Uterus (tissue), 2 donors: Measurements from ENCODE around the gene ARHGAP8.

ENCODE experiments used
- CTCF ChIP-seq, 4 experiments: fragments of 200-600 bp in 2 of 4; fragments of 450-650 bp in 2 of 4; sonication (generic) in 2 of 4; IDR thresholded peaks; one replicate each; pipeline ENCODE4 v1.5.1; 2016 to 2019; ENCODE audit warnings: antibody characterized with exemption in 4 of 4, mild to moderate bottlenecking in 2 of 4, moderate library complexity in 1 of 4
- POLR2A ChIP-seq, 2 donors: fragments of 450-650 bp; IDR thresholded peaks; one replicate each; pipeline ENCODE4 v1.6.1; 2016; ENCODE audit warnings: antibody characterized with exemption in 2 of 2, mild to moderate bottlenecking in 1 of 2, moderate library complexity in 1 of 2

GRCh38 chr22:44754998-44755397 is 2.6 kb downstream of the ARHGAP8 start:
- no peak for TF ChIP-seq POLR2A (IDR thresholded peaks at IDR 0.05)
- TF ChIP-seq CTCF (IDR thresholded peaks at IDR 0.05), result no peak
